WTC11 (cell line): ENCODE measurements around the gene MVP. TPM values are rescaled to one million over a fixed set of nuclear protein-coding genes. Genes with fewer than 3 reads are reported as not detected.

Experiments used
- ATAC-seq: fragments of 200-7000 bp; cut with Tn5 transposase; 2 replicates; pipeline ENCODE4 v1.10.0; 2021; ENCODE audit warnings: mild to moderate bottlenecking, moderate library complexity
- CTCF ChIA-PET: fragments of 300-600 bp; sonication (Branson Sonifier 250); formaldehyde crosslinking; loops from one replicate; lab custom pipeline; 2021; ENCODE audit warnings: antibody characterized with exemption; lab: Charles Lee
- POLR2A ChIA-PET: fragments of 350-600 bp; sonication (Branson Sonifier 250); formaldehyde crosslinking; loops from one replicate; lab custom pipeline; 2021; ENCODE audit warnings: antibody characterized with exemption; lab: Charles Lee
- DNase-seq: peaks from one replicate; pipeline ENCODE4 v3.0.0; 2021; ENCODE audit warnings: low spot score
- H3K27ac Mint-ChIP-seq: 2 replicates; pipeline ENCODE4 v1.8.0; 2021; ENCODE audit warnings: mixed read lengths
- H3K27me3 Mint-ChIP-seq: 2 replicates; pipeline ENCODE4 v1.8.0; 2021; ENCODE audit warnings: low read depth, mild to moderate bottlenecking, moderate library complexity, mixed read lengths
- H3K36me3 Mint-ChIP-seq: 2 replicates; pipeline ENCODE4 v1.8.0; 2021; ENCODE audit warnings: mixed read lengths
- H3K4me1 Mint-ChIP-seq: 2 replicates; pipeline ENCODE4 v1.8.0; 2022; ENCODE audit warnings: mixed read lengths
- H3K4me3 Mint-ChIP-seq: 2 replicates; pipeline ENCODE4 v1.8.0; 2021; ENCODE audit warnings: mild to moderate bottlenecking, moderate library complexity, mixed read lengths
- H3K9me3 Mint-ChIP-seq: 2 replicates; pipeline ENCODE4 v1.8.0; 2021; ENCODE audit warnings: mixed read lengths
- CBFB ChIP-seq: sonication (generic); formaldehyde crosslinking; IDR thresholded peaks from 2 replicates; pipeline ENCODE4 v1.8.1; 2022; ENCODE audit warnings: mild to moderate bottlenecking, low read depth, missing genetic modification reagents
- CREB1 ChIP-seq: sonication (generic); formaldehyde crosslinking; IDR thresholded peaks from 2 replicates; pipeline ENCODE4 v1.8.0; 2023; ENCODE audit warnings: mild to moderate bottlenecking, missing genetic modification reagents
- FOXK1 ChIP-seq: sonication (generic); formaldehyde crosslinking; IDR thresholded peaks from 2 replicates; pipeline ENCODE4 v1.8.0; 2022; ENCODE audit warnings: mild to moderate bottlenecking, moderate library complexity, missing genetic modification reagents
- GABPB1 ChIP-seq: sonication (generic); formaldehyde crosslinking; IDR thresholded peaks from 2 replicates; pipeline ENCODE4 v1.8.1; 2023; ENCODE audit warnings: mild to moderate bottlenecking, missing genetic modification reagents
- MYBL2 ChIP-seq: sonication (generic); formaldehyde crosslinking; IDR thresholded peaks from 2 replicates; pipeline ENCODE4 v1.8.1; 2023; ENCODE audit warnings: mild to moderate bottlenecking, moderate library complexity, missing genetic modification reagents
- SMAD4 ChIP-seq: sonication (generic); formaldehyde crosslinking; IDR thresholded peaks from 2 replicates; pipeline ENCODE4 v1.8.0; 2022; ENCODE audit warnings: mild to moderate bottlenecking, missing genetic modification reagents
- ZNF121 ChIP-seq: sonication (generic); formaldehyde crosslinking; IDR thresholded peaks from 2 replicates; pipeline ENCODE4 v1.8.0; 2023; ENCODE audit warnings: missing genetic modification reagents
- ZNF416 ChIP-seq: fragments of 250-450 bp; sonication (Bioruptor Pico); IDR thresholded peaks from 2 replicates; pipeline ENCODE4 v1.9.0; 2021; ENCODE audit warnings: mild to moderate bottlenecking, inconsistent platforms
- total RNA-seq: library from RNA; stranded (reverse); gene quantifications from 3 replicates; pipeline ENCODE4 v1.2.3, GENCODE V29; 2021
- TF ChIP-seq, protein P1 (sequence below): fragments of 200-600 bp; IDR thresholded peaks from 2 replicates; pipeline ENCODE4 v1.8.0; 2022; ENCODE audit warnings: antibody characterized with exemption
- TF ChIP-seq, protein P2 (sequence below): sonication (generic); formaldehyde crosslinking; IDR thresholded peaks from 2 replicates; pipeline ENCODE4 v1.8.0; 2022; ENCODE audit warnings: mild to moderate bottlenecking, missing genetic modification reagents
- TF ChIP-seq, protein P3 (sequence below): sonication (generic); formaldehyde crosslinking; IDR thresholded peaks from 2 replicates; pipeline ENCODE4 v1.8.1; 2023; ENCODE audit warnings: mild to moderate bottlenecking, missing genetic modification reagents
- TF ChIP-seq, protein P4 (sequence below): sonication (generic); formaldehyde crosslinking; IDR thresholded peaks from 2 replicates; pipeline ENCODE4 v1.8.0; 2023; ENCODE audit warnings: missing genetic modification reagents
- TF ChIP-seq, protein P5 (sequence below): fragments of 250-450 bp; sonication (Bioruptor Pico); IDR thresholded peaks from 2 replicates; pipeline ENCODE4 v1.9.0; 2021; ENCODE audit warnings: mild to moderate bottlenecking, borderline replicate concordance

The MVP gene
- total RNA-seq, 1 experiment from 2014 or later, result 10.8 TPM

DNA sequence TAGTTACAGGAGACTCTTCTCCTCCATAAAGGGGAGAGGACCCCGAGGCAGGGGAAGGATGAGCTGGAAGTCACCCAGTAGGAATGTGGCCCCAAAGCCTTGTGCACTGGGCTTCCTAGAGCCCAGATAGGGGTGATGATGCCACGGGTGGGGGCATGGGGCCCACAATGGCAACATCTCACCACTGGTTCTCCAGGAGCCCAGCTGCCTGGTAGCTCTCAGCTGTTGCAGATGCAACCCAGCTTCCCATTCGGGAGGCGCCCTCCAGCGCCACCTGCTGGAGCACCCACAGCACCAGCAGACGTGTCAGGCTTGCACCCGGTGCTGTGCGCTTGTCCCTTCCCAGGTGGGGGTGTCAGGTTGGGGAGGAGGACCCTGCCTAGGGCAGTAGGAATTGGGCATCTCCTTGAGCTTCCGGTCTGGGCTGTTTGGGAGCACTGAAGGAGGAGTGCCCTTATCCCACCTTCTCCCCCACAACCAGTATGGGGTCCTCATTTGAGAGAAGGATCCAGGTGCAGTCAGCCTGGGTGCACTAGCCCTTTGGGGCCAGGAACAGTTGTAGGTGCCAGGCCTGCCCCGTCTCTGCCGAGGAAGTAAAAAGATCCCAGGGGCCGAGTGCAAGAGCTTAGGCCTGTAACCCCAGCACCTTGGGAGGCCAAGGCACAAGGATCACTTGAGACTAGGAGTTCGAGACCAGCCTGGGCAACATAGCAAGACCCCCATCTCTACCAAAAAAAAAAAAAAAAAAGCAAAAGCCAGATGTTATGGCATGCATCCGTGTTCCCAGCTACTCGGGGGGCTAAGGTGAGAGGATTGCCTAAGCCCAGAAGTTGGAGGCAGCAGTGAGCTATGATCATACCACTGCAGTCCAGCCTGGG, 28.4 kb downstream of the MVP start:
- ChIA-PET CTCF (interaction anchor here (0.6 to 4.8 kb wide), 70 partner anchors 9 to 520 kb away, joined by 3 to 81 read pairs (median 5); partner anchors contain the start of genes ASPHD1, C16orf92, CDIPT and KIF22), POLR2A (interaction anchor here (0.7 to 1.6 kb wide), 4 partner anchors 32 to 52 kb away, joined by 4 to 7 read pairs (median 4); partner anchors contain the start of genes PAGR1 and PRRT2)
- ATAC-seq (peak; percentile 79), DNase-seq (peak; percentile 86)
- H3K4me1 Mint-ChIP-seq, result peaks cover 10% of the 10 kb centered on the region
- no peak overlapping the region for H3K4me3 Mint-ChIP-seq
- TF ChIP-seq MYBL2, result no peak
- TF ChIP-seq SMAD4 (CRISPR knock-in tag), result no peak
- TF ChIP-seq ZNF121 (CRISPR knock-in tag), result peak; percentile 68
- TF ChIP-seq GABPB1, result peak; percentile 48
- TF ChIP-seq CBFB (CRISPR knock-in tag), result no peak
- no peak for TF ChIP-seq FOXK1
- TF ChIP-seq, protein P1, sequence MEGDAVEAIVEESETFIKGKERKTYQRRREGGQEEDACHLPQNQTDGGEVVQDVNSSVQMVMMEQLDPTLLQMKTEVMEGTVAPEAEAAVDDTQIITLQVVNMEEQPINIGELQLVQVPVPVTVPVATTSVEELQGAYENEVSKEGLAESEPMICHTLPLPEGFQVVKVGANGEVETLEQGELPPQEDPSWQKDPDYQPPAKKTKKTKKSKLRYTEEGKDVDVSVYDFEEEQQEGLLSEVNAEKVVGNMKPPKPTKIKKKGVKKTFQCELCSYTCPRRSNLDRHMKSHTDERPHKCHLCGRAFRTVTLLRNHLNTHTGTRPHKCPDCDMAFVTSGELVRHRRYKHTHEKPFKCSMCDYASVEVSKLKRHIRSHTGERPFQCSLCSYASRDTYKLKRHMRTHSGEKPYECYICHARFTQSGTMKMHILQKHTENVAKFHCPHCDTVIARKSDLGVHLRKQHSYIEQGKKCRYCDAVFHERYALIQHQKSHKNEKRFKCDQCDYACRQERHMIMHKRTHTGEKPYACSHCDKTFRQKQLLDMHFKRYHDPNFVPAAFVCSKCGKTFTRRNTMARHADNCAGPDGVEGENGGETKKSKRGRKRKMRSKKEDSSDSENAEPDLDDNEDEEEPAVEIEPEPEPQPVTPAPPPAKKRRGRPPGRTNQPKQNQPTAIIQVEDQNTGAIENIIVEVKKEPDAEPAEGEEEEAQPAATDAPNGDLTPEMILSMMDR, result peak; percentile 78
- H3K27me3 Mint-ChIP-seq, result no peaks in the 10 kb centered on the region; the same call in 1 of the 2 replicates
- no peak overlapping the region for H3K27ac Mint-ChIP-seq
- no peaks in the 10 kb centered on the region; the same call in 1 of the 2 replicates for H3K36me3 Mint-ChIP-seq
- H3K9me3 Mint-ChIP-seq, result no peaks in the 10 kb centered on the region

DNA sequence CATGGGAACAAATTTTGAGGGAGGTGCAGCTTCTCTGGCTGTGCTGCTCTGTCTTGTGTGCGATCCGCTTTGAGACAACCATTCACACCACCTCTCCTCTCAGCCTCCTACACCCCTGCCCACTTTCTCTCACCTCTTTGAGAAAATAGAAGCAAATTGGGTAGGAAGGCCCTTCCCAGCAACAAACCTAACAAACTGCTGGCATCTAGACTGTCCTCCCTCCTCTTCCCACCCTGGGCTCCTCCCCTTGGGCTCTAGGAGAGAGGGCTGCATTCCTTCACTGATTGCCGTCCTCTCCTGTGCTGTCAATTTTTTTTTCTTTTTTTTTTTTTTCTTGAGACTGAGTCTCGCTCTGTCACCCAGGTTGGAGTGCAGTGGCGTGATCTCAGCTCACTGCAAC, 29.2 kb downstream of the MVP start:
- H3K36me3 Mint-ChIP-seq, result no peaks in the 10 kb centered on the region; the same call in 1 of the 2 replicates
- ChIA-PET CTCF (interaction anchor here (0.6 to 4.8 kb wide), 24 partner anchors 14 to 232 kb away, joined by 3 to 81 read pairs (median 12); partner anchors contain the start of genes ASPHD1, CDIPT, MAZ and MVP), POLR2A (interaction anchor here (1.6 kb wide), 1 partner anchor 38 kb away, joined by 5 read pairs; the partner anchor contains the start of gene PRRT2)
- H3K27ac Mint-ChIP-seq, result no peak overlapping the region
- ATAC-seq, result peak; percentile 70
- H3K4me3 Mint-ChIP-seq, result no peak overlapping the region
- peaks cover 10% of the 10 kb centered on the region for H3K4me1 Mint-ChIP-seq
- no peaks in the 10 kb centered on the region for H3K9me3 Mint-ChIP-seq
- no peak for TF ChIP-seq CREB1
- TF ChIP-seq, protein P2, sequence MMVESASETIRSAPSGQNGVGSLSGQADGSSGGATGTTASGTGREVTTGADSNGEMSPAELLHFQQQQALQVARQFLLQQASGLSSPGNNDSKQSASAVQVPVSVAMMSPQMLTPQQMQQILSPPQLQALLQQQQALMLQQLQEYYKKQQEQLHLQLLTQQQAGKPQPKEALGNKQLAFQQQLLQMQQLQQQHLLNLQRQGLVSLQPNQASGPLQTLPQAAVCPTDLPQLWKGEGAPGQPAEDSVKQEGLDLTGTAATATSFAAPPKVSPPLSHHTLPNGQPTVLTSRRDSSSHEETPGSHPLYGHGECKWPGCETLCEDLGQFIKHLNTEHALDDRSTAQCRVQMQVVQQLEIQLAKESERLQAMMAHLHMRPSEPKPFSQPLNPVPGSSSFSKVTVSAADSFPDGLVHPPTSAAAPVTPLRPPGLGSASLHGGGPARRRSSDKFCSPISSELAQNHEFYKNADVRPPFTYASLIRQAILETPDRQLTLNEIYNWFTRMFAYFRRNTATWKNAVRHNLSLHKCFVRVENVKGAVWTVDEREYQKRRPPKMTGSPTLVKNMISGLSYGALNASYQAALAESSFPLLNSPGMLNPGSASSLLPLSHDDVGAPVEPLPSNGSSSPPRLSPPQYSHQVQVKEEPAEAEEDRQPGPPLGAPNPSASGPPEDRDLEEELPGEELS (CRISPR knock-in tag), result no peak
- TF ChIP-seq, protein P3, sequence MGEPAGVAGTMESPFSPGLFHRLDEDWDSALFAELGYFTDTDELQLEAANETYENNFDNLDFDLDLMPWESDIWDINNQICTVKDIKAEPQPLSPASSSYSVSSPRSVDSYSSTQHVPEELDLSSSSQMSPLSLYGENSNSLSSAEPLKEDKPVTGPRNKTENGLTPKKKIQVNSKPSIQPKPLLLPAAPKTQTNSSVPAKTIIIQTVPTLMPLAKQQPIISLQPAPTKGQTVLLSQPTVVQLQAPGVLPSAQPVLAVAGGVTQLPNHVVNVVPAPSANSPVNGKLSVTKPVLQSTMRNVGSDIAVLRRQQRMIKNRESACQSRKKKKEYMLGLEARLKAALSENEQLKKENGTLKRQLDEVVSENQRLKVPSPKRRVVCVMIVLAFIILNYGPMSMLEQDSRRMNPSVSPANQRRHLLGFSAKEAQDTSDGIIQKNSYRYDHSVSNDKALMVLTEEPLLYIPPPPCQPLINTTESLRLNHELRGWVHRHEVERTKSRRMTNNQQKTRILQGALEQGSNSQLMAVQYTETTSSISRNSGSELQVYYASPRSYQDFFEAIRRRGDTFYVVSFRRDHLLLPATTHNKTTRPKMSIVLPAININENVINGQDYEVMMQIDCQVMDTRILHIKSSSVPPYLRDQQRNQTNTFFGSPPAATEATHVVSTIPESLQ, result no peak
- TF ChIP-seq CBFB (CRISPR knock-in tag), result no peak
- TF ChIP-seq, protein P4, sequence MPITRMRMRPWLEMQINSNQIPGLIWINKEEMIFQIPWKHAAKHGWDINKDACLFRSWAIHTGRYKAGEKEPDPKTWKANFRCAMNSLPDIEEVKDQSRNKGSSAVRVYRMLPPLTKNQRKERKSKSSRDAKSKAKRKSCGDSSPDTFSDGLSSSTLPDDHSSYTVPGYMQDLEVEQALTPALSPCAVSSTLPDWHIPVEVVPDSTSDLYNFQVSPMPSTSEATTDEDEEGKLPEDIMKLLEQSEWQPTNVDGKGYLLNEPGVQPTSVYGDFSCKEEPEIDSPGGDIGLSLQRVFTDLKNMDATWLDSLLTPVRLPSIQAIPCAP (CRISPR knock-in tag), result no peak
- no peak for TF ChIP-seq ZNF416 (CRISPR knock-in tag)
- TF ChIP-seq, protein P5, sequence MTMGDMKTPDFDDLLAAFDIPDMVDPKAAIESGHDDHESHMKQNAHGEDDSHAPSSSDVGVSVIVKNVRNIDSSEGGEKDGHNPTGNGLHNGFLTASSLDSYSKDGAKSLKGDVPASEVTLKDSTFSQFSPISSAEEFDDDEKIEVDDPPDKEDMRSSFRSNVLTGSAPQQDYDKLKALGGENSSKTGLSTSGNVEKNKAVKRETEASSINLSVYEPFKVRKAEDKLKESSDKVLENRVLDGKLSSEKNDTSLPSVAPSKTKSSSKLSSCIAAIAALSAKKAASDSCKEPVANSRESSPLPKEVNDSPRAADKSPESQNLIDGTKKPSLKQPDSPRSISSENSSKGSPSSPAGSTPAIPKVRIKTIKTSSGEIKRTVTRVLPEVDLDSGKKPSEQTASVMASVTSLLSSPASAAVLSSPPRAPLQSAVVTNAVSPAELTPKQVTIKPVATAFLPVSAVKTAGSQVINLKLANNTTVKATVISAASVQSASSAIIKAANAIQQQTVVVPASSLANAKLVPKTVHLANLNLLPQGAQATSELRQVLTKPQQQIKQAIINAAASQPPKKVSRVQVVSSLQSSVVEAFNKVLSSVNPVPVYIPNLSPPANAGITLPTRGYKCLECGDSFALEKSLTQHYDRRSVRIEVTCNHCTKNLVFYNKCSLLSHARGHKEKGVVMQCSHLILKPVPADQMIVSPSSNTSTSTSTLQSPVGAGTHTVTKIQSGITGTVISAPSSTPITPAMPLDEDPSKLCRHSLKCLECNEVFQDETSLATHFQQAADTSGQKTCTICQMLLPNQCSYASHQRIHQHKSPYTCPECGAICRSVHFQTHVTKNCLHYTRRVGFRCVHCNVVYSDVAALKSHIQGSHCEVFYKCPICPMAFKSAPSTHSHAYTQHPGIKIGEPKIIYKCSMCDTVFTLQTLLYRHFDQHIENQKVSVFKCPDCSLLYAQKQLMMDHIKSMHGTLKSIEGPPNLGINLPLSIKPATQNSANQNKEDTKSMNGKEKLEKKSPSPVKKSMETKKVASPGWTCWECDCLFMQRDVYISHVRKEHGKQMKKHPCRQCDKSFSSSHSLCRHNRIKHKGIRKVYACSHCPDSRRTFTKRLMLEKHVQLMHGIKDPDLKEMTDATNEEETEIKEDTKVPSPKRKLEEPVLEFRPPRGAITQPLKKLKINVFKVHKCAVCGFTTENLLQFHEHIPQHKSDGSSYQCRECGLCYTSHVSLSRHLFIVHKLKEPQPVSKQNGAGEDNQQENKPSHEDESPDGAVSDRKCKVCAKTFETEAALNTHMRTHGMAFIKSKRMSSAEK (CRISPR knock-in tag), result no peak
- TF ChIP-seq, all 79 proteins: peak for 0
- DNase-seq, result no peak
- no peaks in the 10 kb centered on the region; the same call in 1 of the 2 replicates for H3K27me3 Mint-ChIP-seq
